ENCODE data around the gene PKN2. TPM values are rescaled to one million over a fixed set of nuclear protein-coding genes. Genes with fewer than 3 reads are reported as not detected.

The PKN2 gene
- total and polyA plus RNA-seq, 2 of the 8 experiments (the other 6 are each of a cell fraction or from before 2014, with no cell fraction given), result 7.8 to 32.0 TPM

GRCh38 chr1:88634538-88634937, 49.5 kb upstream of the PKN2 start (continued):
- TF ChIP-seq SIRT6 (IDR thresholded peaks at IDR 0.05; ENCODE audit: low read length) (no peak), TBP (IDR thresholded peaks at IDR 0.05; ENCODE audit: low read depth, low read length) (no peak), SP2 (IDR thresholded peaks at IDR 0.05; ENCODE audit: low read length) (no peak)

Measured in H1 (cell line).